Endothelial cell of umbilical vein (primary cell): Measurements from ENCODE around the gene FAM107A. TPM values are rescaled to one million over a fixed set of nuclear protein-coding genes. Genes with fewer than 3 reads are reported as not detected.

Source experiments
- BruUV-seq: library from RNA; stranded (reverse); fragments of 400-500 nt; replicated peaks from 2 replicates; lab custom pipeline; 2021; lab: Mats Ljungman, UMichigan
- CTCF ChIA-PET: fragments of 300-600, 350-600 bp; sonication (Branson Sonifier 250); formaldehyde crosslinking; loops from one replicate; lab custom pipeline; 2021; ENCODE audit warnings: antibody characterized with exemption, inconsistent platforms; lab: Charles Lee
- POLR2A ChIA-PET: fragments of 300-600, 350-600 bp; sonication (Branson Sonifier 250); formaldehyde crosslinking; loops from one replicate; lab custom pipeline; 2021; ENCODE audit warnings: antibody characterized with exemption, inconsistent platforms; lab: Charles Lee
- DNase-seq: peaks from one replicate; pipeline ENCODE4 v3.0.0-alpha.2; 2011; ENCODE audit warnings: low read depth, low spot score
- FAIRE-seq: peaks from 2 replicates; lab custom pipeline; 2011; peaks lifted over from hg19 to GRCh38; lab: Jason Lieb, UNC
- H2AFZ ChIP-seq: 2 replicates; pipeline ENCODE4 v1.6.0; 2012; ENCODE audit warnings: low read depth, low read length, control low read depth, inconsistent platforms
- H3K27ac ChIP-seq: 2 replicates; pipeline ENCODE4 v1.5.1; 2011; ENCODE audit warnings: low read depth, mild to moderate bottlenecking, control low read depth, low read length, moderate library complexity; ENCODE audit not compliant: insufficient read depth
- H3K27me3 ChIP-seq, 2 experiments: 2 replicates each; pipeline versions ENCODE4 v1.6.0 to v1.6.1; 2011; ENCODE audit warnings: low read length in 2 of 2, mixed read lengths in 1 of 2; ENCODE audit not compliant: control insufficient read depth in 2 of 2, insufficient read depth in 2 of 2
- H3K36me3 ChIP-seq, 2 experiments: 2 replicates in 1 of 2; 3 replicates in 1 of 2; pipeline ENCODE4 v1.5.1; 2011; ENCODE audit warnings: low read length in 2 of 2, mild to moderate bottlenecking in 1 of 2, moderate library complexity in 1 of 2; ENCODE audit not compliant: control insufficient read depth in 2 of 2, insufficient read depth in 2 of 2; ENCODE audit errors: extremely low read depth in 1 of 2
- H3K4me1 ChIP-seq: 3 replicates; pipeline ENCODE4 v1.5.1; 2011; ENCODE audit warnings: mild to moderate bottlenecking, low read length; ENCODE audit not compliant: control insufficient read depth, insufficient read depth; ENCODE audit errors: extremely low read depth
- H3K4me2 ChIP-seq: 2 replicates; pipeline ENCODE4 v1.6.1; 2011; ENCODE audit warnings: low read length, control low read depth, mixed read lengths; ENCODE audit not compliant: insufficient read depth
- H3K4me3 ChIP-seq, 3 experiments: fragments of 200-600 bp in 1 of 3; sonication (generic), shearing (Covaris generic) in 1 of 3; replicated peaks in 1 of 3; 2 replicates each; pipeline ENCODE4 v1.5.1; 2011 to 2016; ENCODE audit warnings: control low read depth in 3 of 3, low read length in 3 of 3, mild to moderate bottlenecking in 2 of 3, inconsistent platforms in 1 of 3, low read depth in 1 of 3, moderate library complexity in 1 of 3; ENCODE audit not compliant: insufficient read depth in 1 of 3
- H3K79me2 ChIP-seq: 2 replicates; pipeline ENCODE4 v1.6.0; 2012; ENCODE audit warnings: low read length, inconsistent platforms; ENCODE audit not compliant: control insufficient read depth, insufficient read depth
- H3K9ac ChIP-seq: replicated peaks from 2 replicates; pipeline ENCODE3; 2011; ENCODE audit warnings: low read length, control low read depth; ENCODE audit not compliant: insufficient read depth; ENCODE audit errors: extremely low read depth
- H3K9me1 ChIP-seq: replicated peaks from 3 replicates; pipeline ENCODE4 v1.6.0; 2011; ENCODE audit warnings: mild to moderate bottlenecking, low read length; ENCODE audit not compliant: control insufficient read depth, insufficient read depth; ENCODE audit errors: extremely low read depth
- H3K9me3 ChIP-seq: replicated peaks from 2 replicates; pipeline ENCODE4 v1.5.1; 2012; ENCODE audit warnings: low read length, inconsistent platforms; ENCODE audit not compliant: control insufficient read depth, insufficient read depth
- H4K20me1 ChIP-seq: replicated peaks from 2 replicates; pipeline ENCODE3; 2011; ENCODE audit warnings: mild to moderate bottlenecking, low read length; ENCODE audit not compliant: control insufficient read depth, insufficient read depth; ENCODE audit errors: extremely low read depth
- EZH2 ChIP-seq: IDR thresholded peaks from 2 replicates; pipeline ENCODE4 v1.6.1; 2012; ENCODE audit warnings: borderline replicate concordance, low read depth, mild to moderate bottlenecking, moderate library complexity, low read length, inconsistent platforms; ENCODE audit not compliant: severe bottlenecking
- FOS ChIP-seq: IDR thresholded peaks from 2 replicates; pipeline ENCODE4 v1.6.1; 2011; ENCODE audit warnings: mild to moderate bottlenecking, low read length, moderate library complexity, borderline replicate concordance; ENCODE audit not compliant: insufficient read depth
- GATA2 ChIP-seq: IDR thresholded peaks from 2 replicates; pipeline ENCODE4 v1.7.0; 2011; ENCODE audit warnings: low read depth, mild to moderate bottlenecking, moderate library complexity, mixed read lengths, low read length; ENCODE audit not compliant: insufficient read length, insufficient read depth
- JUN ChIP-seq: IDR thresholded peaks from 2 replicates; pipeline ENCODE4 v1.6.1; 2011; ENCODE audit warnings: borderline replicate concordance, low read depth; ENCODE audit not compliant: insufficient read length, insufficient read depth
- MYC ChIP-seq: IDR thresholded peaks from one replicate; pipeline ENCODE4 v1.6.1; 2011; ENCODE audit warnings: mild to moderate bottlenecking, low read depth, low read length
- POLR2A ChIP-seq: IDR thresholded peaks from 2 replicates; pipeline ENCODE4 v1.6.1; 2012; ENCODE audit warnings: low read depth, mild to moderate bottlenecking, control low read depth, low read length
- POLR2AphosphoS5 ChIP-seq: IDR thresholded peaks from 2 replicates; pipeline ENCODE4 v1.6.1; 2012; ENCODE audit warnings: low read depth, mild to moderate bottlenecking, control low read depth, low read length, moderate library complexity; ENCODE audit not compliant: insufficient read depth
- dilution Hi-C: fragments of 300-500 bp; cut with MboI; formaldehyde crosslinking; loops from one replicate; pipeline ENCODE4 v1.15.0; 2019; ENCODE audit warnings: low sequenced_read_pairs; ENCODE audit not compliant: extremely low pct_ligation_motif_present
- intact Hi-C: fragments of 100-400 bp; cut with micrococcal nuclease; formaldehyde crosslinking; loops from one replicate; pipeline ENCODE4 v1.10.0; 2022
- polyA plus RNA-seq, 4 experiments: library from polyadenylated mRNA; depleted of rRNA in 3 of 4; stranded (reverse) in 3 of 4; unstranded in 1 of 4; fragments of >200 nt; gene quantifications; 2 replicates each; pipeline versions ENCODE4 v1.2.1 to v1.2.3, GENCODE V29; 2011 to 2012; ENCODE audit warnings: missing spikeins in 1 of 4
- total RNA-seq: library from RNA; stranded (reverse); gene quantifications from 2 replicates; pipeline ENCODE4 v1.2.3, GENCODE V29; 2021
- TF ChIP-seq, protein P1 (sequence below), 2 donors: IDR thresholded peaks; 1 replicate in 1 of 2; 2 replicates in 1 of 2; pipeline ENCODE4 v1.5.1; 2011; ENCODE audit warnings: low read length in 2 of 2, mild to moderate bottlenecking in 2 of 2, moderate library complexity in 2 of 2, control low read depth in 1 of 2, inconsistent platforms in 1 of 2, low read depth in 1 of 2; ENCODE audit not compliant: insufficient read depth in 1 of 2; ENCODE audit errors: extremely low read depth in 1 of 2
- TF ChIP-seq, protein P2 (sequence below): IDR thresholded peaks from 2 replicates; pipeline ENCODE4 v1.6.1; 2011; ENCODE audit not compliant: insufficient read depth, insufficient read length

FAM107A gene
- total and polyA plus RNA-seq, 2 donors (not counting 3 experiments of a cell fraction or from before 2014, with no cell fraction given) = 5.7 to 10.7 TPM

DNA sequence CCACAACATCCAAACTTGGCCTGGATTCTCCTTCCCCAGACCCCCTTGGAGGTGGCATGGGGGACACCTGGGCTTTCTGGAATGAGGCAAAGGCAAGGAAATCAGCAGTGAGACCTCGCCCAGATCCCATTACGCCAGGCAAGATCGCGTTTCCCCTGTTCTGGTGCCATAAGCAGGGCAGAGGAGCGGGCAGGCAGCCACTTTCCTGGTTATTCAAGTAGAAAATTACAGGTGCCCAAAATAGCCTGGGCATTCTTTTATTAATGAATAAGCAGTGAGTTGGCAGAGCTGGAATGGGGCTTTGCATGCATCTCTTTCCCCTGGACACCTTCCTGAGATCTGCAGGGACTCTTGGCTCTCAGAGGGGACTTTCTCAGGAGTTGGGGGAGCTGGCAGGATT, 31.5 kb upstream of the FAM107A start:
- TF ChIP-seq MYC (no peak), EZH2 (no peak)
- TF ChIP-seq, protein P1, sequence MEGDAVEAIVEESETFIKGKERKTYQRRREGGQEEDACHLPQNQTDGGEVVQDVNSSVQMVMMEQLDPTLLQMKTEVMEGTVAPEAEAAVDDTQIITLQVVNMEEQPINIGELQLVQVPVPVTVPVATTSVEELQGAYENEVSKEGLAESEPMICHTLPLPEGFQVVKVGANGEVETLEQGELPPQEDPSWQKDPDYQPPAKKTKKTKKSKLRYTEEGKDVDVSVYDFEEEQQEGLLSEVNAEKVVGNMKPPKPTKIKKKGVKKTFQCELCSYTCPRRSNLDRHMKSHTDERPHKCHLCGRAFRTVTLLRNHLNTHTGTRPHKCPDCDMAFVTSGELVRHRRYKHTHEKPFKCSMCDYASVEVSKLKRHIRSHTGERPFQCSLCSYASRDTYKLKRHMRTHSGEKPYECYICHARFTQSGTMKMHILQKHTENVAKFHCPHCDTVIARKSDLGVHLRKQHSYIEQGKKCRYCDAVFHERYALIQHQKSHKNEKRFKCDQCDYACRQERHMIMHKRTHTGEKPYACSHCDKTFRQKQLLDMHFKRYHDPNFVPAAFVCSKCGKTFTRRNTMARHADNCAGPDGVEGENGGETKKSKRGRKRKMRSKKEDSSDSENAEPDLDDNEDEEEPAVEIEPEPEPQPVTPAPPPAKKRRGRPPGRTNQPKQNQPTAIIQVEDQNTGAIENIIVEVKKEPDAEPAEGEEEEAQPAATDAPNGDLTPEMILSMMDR (IDR thresholded peaks at IDR 0.05; ENCODE audit: extremely low read depth in 1 of 2, insufficient read depth in 1 of 2, low read depth in 1 of 2, low read length in 2 of 2) = no peak
- ChIA-PET CTCF (interaction anchor here (2.2 kb wide), 1 partner anchor 21 kb away, joined by 7 read pairs; no protein-coding TSS in a partner anchor), POLR2A (no interaction called here)
- no TSS peak for BruUV-seq
- Histone ChIP-seq H2AFZ (no peak overlapping the region), H3K27me3 (peaks cover 8 to 12% of the 10 kb centered on the region in 2 experiments), H3K27ac (no peak overlapping the region), H3K4me3 (no peak overlapping the region), H4K20me1 (no peaks in the 10 kb centered on the region), H3K9ac (no peak overlapping the region), H3K79me2 (no peaks in the 10 kb centered on the region), H3K4me1 (no peaks in the 10 kb centered on the region), H3K9me1 (no peaks in the 10 kb centered on the region), H3K9me3 (no peaks in the 10 kb centered on the region), H3K4me2 (no peak overlapping the region), H3K36me3 (no peaks in the 10 kb centered on the region)
- intact Hi-C loops = no loop called here
- DNase-seq (no peak), FAIRE-seq (no peak)
- dilution Hi-C loops = no loop called here

DNA sequence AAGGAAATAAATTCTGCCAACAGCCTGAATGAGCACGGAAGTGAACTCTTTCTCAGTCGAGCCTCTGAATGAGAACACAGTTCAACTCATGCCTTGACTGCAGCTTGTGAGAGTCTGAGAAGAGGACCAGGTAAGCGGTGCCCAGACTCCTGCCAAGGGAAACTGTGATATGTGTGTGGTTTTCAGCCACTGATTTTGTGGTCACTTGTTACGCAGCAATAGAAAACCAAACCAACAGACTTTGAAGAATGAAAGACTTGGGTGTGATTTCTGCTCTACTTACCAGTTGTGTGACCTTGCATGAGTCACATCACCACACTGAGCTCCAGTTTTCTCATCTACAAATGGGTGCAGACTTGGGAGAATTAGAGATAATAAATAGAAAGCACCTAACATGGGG, 30.6 kb upstream of the FAM107A start:
- no TSS peak for BruUV-seq
- intact Hi-C loops (no loop called here), dilution Hi-C loops (no loop called here)
- no peak for FAIRE-seq
- Histone ChIP-seq H3K36me3 (no peaks in the 10 kb centered on the region), H3K27ac (no peak overlapping the region), H3K27me3 (peaks cover 11 to 20% of the 10 kb centered on the region in 2 experiments), H4K20me1 (no peaks in the 10 kb centered on the region), H3K4me1 (no peaks in the 10 kb centered on the region), H3K9ac (no peak overlapping the region), H3K4me3 (no peak overlapping the region), H3K9me3 (no peaks in the 10 kb centered on the region), H3K79me2 (no peaks in the 10 kb centered on the region), H3K4me2 (no peak overlapping the region), H3K9me1 (no peaks in the 10 kb centered on the region), H2AFZ (no peak overlapping the region)
- CTCF ChIA-PET = interaction anchor here (2.2 kb wide), 1 partner anchor 22 kb away, joined by 7 read pairs; no protein-coding TSS in a partner anchor
- no peak for DNase-seq
- POLR2A ChIA-PET = no interaction called here
- TF ChIP-seq POLR2A (no peak), JUN (no peak), POLR2AphosphoS5 (no peak), EZH2 (no peak), FOS (no peak), MYC (no peak), GATA2 (no peak)
- TF ChIP-seq, protein P2, sequence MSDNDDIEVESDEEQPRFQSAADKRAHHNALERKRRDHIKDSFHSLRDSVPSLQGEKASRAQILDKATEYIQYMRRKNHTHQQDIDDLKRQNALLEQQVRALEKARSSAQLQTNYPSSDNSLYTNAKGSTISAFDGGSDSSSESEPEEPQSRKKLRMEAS = no peak
- TF ChIP-seq, protein P1 (IDR thresholded peaks at IDR 0.05; ENCODE audit: extremely low read depth in 1 of 2, insufficient read depth in 1 of 2, low read depth in 1 of 2, low read length in 2 of 2) = no peak
